Epithelial cell of esophagus (primary cell): ENCODE measurements around the gene NAALADL2.

ENCODE experiments used
- DNase-seq: peaks from one replicate; pipeline ENCODE4 v3.0.0; 2010; ENCODE audit warnings: low read depth
- H3K4me3 ChIP-seq: 2 replicates; pipeline ENCODE4 v1.5.1; 2011; ENCODE audit warnings: mild to moderate bottlenecking, low read length, control low read depth
- TF ChIP-seq, protein P1 (sequence below): IDR thresholded peaks from 2 replicates; pipeline ENCODE4 v1.5.1; 2011; ENCODE audit warnings: low read depth, mild to moderate bottlenecking, low read length, control low read depth, inconsistent platforms; ENCODE audit not compliant: insufficient read depth; ENCODE audit errors: missing control alignments

The NAALADL2 gene

DNA sequence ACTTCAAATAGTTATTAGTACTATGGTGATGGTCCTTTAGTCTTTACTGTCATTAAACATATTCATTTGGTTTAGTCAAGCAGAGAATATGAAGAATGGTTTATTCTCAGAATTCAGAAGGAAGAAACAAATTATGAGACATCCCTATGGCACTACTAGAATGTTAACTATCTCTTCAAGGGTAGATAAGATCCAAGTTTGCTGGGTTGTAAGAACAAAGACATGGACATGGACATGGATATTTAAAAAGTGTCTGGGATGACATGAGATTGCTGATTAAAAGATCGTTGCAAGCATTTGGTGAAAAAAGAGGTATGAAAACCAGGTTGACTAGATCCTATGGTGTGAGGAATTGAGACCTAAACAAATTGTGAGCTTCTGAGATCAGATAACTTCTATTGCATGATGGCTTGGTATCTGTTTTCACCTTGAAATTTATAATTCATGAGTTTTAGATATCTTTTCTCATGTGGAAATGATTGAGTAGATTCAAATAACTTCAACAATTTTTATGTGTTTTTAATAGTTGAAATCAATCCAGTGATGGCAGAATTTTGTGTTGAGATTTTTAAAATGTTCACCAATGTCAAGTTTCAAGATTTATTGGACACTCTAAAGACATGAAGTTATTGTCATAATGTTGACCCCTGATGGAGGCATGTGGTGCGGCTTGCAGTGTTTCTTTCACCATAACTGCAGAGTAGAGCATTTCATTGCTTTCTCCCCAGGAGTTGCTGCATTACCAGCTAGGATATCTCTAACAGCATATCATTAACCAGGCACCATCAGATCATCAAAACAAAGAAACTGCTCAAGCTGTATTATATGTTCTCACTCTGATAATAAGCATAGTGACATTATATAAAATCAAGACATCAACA lies 72.6 kb downstream of the NAALADL2 start:
- TF ChIP-seq, protein P1, sequence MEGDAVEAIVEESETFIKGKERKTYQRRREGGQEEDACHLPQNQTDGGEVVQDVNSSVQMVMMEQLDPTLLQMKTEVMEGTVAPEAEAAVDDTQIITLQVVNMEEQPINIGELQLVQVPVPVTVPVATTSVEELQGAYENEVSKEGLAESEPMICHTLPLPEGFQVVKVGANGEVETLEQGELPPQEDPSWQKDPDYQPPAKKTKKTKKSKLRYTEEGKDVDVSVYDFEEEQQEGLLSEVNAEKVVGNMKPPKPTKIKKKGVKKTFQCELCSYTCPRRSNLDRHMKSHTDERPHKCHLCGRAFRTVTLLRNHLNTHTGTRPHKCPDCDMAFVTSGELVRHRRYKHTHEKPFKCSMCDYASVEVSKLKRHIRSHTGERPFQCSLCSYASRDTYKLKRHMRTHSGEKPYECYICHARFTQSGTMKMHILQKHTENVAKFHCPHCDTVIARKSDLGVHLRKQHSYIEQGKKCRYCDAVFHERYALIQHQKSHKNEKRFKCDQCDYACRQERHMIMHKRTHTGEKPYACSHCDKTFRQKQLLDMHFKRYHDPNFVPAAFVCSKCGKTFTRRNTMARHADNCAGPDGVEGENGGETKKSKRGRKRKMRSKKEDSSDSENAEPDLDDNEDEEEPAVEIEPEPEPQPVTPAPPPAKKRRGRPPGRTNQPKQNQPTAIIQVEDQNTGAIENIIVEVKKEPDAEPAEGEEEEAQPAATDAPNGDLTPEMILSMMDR, result no peak
- no peak for DNase-seq
- no peak overlapping the region for H3K4me3 ChIP-seq

DNA sequence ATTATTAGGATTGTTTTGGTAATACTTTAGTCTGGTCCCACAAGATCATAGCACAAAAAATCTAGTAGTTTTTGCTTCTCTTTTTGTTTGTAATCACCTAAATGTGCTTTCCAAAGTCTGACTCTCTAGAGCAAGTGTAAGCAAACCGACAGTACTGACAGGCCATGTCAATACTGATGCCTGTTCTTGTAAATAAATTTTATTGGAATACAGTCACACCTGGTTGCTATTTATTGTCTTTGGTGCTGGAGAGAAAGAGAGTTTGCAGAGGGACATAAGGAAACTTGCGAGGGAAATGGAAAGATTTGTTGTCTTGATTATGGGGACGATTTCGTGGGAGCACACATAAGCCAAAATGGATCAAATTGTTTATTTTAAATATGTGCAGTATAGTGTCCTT lies 77.5 kb downstream of the NAALADL2 start:
- no peak for DNase-seq
- TF ChIP-seq, protein P1, result no peak
- H3K4me3 ChIP-seq, result no peak overlapping the region

DNA sequence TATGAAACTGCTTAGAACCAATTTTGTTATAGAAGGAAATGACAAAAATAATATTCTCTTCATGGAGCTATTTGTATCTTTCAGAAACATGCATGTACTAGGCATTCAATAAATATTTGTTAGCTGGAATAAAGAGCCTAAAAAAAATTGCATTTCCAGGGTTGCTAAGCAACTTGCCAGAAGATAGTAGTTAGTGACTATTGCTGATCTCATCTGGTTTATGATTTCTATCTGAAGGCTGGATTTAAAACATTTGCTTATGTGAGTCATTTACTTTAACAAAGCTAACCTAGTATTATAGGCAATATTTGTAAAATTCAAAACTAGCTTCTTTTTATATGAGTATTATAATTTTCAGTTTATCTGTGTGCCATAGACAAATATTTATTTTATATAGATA lies 78.3 kb downstream of the NAALADL2 start:
- H3K4me3 ChIP-seq, result no peak overlapping the region
- DNase-seq, result peak; percentile 24
- TF ChIP-seq, protein P1, result no peak

DNA sequence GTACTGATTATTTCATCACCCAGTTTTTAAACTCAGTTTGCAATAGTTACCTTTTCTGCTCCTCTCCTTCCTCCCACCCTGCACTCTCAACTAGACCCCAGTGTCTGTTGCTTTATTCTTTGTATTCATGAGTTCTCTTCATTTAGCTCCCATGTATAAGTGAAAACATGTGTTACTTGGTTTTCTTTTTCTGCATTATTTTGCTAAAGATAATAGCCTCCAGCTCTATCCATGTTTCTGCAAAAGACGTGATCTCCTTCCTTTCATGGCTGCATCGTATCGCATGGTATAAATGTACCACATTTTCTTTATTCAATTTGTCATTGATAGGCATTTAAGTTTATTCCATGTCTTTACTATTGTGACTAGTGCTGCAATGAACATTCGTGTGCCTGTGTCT lies 79.0 kb downstream of the NAALADL2 start:
- H3K4me3 ChIP-seq, result no peak overlapping the region
- TF ChIP-seq, protein P1, result no peak
- DNase-seq, result no peak

DNA sequence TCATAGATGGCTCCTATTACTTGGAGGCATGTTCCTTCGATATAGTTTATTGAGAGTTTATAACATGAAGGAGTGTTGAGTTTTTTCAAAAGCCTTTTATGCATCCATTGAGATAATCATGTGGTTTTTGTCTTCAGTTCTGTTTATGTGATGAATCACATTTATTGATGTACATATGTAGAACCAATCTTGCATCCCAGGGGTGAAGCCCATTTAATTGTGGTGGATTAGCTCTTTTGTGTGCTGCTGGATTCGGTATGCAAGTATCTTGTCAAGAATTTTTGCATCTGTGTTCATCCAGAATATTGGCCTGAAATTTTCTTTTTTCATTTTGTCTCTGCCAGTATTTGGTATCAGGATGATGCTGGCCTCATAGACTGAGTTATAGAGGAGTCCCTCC lies 81.0 kb downstream of the NAALADL2 start:
- TF ChIP-seq, protein P1, result no peak
- H3K4me3 ChIP-seq, result no peak overlapping the region
- DNase-seq, result no peak

DNA sequence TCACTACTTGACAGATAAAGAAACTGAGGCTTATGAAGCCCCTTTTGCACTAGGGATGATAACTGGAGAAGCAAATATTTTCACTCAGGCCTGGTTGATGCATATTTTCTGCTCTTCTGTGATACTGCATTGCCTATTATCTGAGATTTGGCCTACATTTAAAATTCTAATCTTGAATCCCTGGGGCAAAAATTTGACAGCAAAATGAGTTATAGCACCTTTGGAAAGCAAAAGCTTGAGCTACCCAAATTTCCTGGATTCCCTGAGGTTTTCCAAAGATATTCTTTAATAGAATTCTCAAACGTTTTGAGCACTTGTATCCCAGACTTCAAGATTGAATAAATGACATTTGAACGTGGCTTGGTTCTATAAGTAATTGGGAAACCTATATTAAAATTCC lies 86.1 kb downstream of the NAALADL2 start:
- no peak for DNase-seq
- H3K4me3 ChIP-seq, result no peak overlapping the region
- TF ChIP-seq, protein P1, result no peak

DNA sequence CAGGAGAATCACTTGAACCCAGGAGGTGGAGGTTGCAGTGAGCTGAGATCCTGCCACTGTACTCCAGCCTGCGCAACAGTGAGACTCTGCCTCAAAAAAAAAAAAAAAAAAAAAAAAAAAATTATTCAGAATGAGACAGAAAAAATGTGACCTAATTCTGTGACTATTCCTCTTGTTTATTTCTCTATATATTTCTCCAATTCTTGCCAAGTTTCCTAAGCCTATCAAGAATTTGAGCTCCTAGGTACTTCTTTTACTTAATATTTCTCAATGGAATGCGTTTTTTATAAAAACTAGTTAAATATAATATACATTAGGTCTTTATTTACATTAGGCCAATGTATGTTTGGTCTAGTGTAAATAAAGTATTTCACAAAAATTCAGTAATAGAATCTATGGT lies 86.8 kb downstream of the NAALADL2 start:
- H3K4me3 ChIP-seq, result no peak overlapping the region
- no peak for DNase-seq
- TF ChIP-seq, protein P1, result no peak
